Tibial artery (tissue), 4 donors: ENCODE results near the gene DEAF1.
A peak's percentile ranks its signal among the peaks of the same experiment; 100 is the strongest.

ENCODE experiments used
- DNase-seq, 2 donors: peaks; one replicate each; pipeline ENCODE4 v3.0.0-alpha.2; 2019
- H3K27ac ChIP-seq, 2 donors: fragments of 200-600 bp; sonication (generic) in 1 of 2; 1 replicate in 1 of 2; 2 replicates in 1 of 2; pipeline ENCODE4 v1.5.1; 2018 to 2019; ENCODE audit warnings: mild to moderate bottlenecking in 1 of 2
- H3K27me3 ChIP-seq, 2 donors: fragments of 200-600 bp; sonication (generic) in 1 of 2; one replicate each; pipeline versions ENCODE4 v1.5.1 to v1.6.0; 2016 to 2019
- H3K36me3 ChIP-seq, 3 donors: fragments of 200-600 bp; sonication (generic) in 2 of 3; one replicate each; pipeline ENCODE4 v1.5.1; 2016 to 2019; ENCODE audit warnings: mild to moderate bottlenecking in 2 of 3
- H3K4me1 ChIP-seq, 4 donors: fragments of 200-600 bp; sonication (generic) in 2 of 4; 1 replicate in 3 of 4; 2 replicates in 1 of 4; pipeline ENCODE4 v1.5.1; 2016 to 2019
- H3K4me3 ChIP-seq, 2 donors: fragments of 200-600 bp; sonication (generic) in 1 of 2; 1 replicate in 1 of 2; 2 replicates in 1 of 2; pipeline ENCODE4 v1.5.1; 2018 to 2019; ENCODE audit warnings: mild to moderate bottlenecking in 2 of 2
- H3K9me3 ChIP-seq, 3 donors: fragments of 200-600 bp; sonication (generic) in 1 of 3; one replicate each; pipeline ENCODE4 v1.5.1; 2016 to 2019
- intact Hi-C: fragments of 100-400 bp; cut with DNase I; formaldehyde crosslinking; loops from one replicate; pipeline ENCODE4 v1.15.0; 2023; ENCODE audit warnings: low total_unique reads
- TF ChIP-seq, protein P1 (sequence below), 2 experiments: fragments of 200-600 bp in 1 of 2; fragments of 450-650 bp in 1 of 2; IDR thresholded peaks; one replicate each; pipeline ENCODE4 v1.5.1; 2017 to 2019; ENCODE audit warnings: antibody characterized with exemption in 2 of 2, mild to moderate bottlenecking in 1 of 2, moderate library complexity in 1 of 2

DEAF1 gene

DNA sequence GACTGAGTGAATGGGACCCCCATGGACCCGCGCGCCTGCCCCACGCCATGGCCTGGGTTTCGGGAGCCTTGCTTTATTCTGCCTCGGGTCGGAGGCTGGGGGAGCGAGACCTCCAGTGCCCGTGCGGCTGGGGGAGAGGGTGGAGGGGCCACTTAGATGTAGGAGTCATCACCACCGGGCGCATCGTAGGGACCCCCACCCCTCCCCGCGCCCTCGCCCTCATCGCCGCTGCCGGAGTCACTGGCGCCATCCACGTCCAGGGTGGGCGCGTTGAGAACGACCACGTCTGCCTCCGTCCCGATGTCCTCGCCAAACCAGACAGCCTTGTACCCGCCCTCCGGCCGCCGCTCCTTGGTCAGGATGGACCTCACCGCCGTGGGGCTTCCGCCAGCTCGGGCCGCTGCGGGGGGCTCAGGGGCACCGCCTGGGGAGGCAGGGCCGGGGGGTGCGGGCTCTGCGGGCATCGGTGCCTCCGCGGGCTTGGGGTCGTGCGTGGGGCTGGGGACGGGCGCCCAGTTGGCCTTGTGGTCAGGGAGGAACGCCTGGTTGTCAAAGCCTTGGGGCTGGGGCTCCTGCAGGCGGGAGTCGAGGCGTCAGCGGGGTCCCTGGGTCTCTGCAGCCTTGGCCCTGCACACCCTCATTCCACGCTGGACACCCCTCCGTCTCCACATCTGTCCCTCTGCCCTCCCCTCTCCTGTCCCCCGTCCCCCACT, 77.7 kb downstream of the DEAF1 start:
- Histone ChIP-seq H3K4me3 (no peak overlapping the region), H3K4me1 (peaks cover 0 to 28% (median 19%) of the 10 kb centered on the region in 4 donors), H3K36me3 (peaks cover 12 to 42% (median 14%) of the 10 kb centered on the region in 3 donors), H3K27ac (no peak overlapping the region), H3K9me3 (no peaks in the 10 kb centered on the region), H3K27me3 (no peaks in the 10 kb centered on the region)
- TF ChIP-seq, protein P1, sequence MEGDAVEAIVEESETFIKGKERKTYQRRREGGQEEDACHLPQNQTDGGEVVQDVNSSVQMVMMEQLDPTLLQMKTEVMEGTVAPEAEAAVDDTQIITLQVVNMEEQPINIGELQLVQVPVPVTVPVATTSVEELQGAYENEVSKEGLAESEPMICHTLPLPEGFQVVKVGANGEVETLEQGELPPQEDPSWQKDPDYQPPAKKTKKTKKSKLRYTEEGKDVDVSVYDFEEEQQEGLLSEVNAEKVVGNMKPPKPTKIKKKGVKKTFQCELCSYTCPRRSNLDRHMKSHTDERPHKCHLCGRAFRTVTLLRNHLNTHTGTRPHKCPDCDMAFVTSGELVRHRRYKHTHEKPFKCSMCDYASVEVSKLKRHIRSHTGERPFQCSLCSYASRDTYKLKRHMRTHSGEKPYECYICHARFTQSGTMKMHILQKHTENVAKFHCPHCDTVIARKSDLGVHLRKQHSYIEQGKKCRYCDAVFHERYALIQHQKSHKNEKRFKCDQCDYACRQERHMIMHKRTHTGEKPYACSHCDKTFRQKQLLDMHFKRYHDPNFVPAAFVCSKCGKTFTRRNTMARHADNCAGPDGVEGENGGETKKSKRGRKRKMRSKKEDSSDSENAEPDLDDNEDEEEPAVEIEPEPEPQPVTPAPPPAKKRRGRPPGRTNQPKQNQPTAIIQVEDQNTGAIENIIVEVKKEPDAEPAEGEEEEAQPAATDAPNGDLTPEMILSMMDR (IDR thresholded peaks at IDR 0.05) = no peak
- intact Hi-C loops = no loop called here
- DNase-seq = peak in 1 of 2 donors; percentile 64

DNA sequence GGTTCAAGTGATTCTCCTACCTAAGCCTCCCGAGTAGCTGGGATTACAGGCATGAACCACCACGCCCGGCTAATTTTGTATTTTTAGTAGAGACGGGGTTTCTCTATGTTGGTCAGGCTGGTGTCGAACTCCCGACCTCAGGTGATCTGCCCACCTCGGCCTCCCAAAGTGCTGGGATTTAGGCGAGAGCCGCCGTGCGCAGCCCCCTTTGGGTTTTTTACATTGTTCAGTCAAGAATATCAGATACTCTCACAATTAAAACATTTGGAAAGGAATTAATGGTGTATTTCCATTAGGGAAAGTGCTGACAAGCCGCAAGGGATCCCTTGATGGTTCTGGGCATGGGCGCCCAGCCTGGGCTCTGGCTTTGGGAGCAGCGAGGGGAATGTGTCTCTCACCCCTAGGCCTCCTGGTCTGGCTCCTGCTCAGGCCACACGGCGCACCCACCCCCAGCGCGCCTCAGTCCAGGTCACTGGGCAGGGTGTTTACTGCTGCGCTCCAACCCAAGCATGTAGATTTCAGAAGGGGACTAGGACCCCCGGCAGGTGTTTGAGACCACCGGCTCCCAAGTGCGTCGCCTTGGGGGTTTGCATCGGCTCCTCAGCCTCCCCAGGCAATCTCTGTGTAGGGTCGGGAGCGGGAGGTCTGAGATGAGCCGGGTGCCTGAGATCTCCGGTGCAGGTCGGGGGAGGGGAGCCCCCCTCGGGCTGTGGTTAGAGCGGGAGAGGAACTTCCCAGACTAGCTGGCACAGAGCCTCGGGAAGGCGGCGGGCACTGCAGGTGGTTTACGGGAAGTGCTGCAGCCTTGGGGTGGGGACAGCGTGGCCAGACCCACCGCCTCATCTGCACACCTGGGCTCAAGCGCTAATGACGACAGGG, 78.5 kb downstream of the DEAF1 start:
- Histone ChIP-seq H3K27me3 (no peaks in the 10 kb centered on the region), H3K4me1 (peaks cover 0 to 28% (median 19%) of the 10 kb centered on the region in 4 donors), H3K4me3 (peak overlapping the region; percentile 77 to 89), H3K27ac (peak overlapping the region; percentile 86 to 90), H3K36me3 (peaks cover 20 to 42% (median 22%) of the 10 kb centered on the region in 3 donors), H3K9me3 (no peaks in the 10 kb centered on the region)
- TF ChIP-seq, protein P1 (IDR thresholded peaks at IDR 0.05) = no peak
- peak in 1 of 2 donors; percentile 72 for DNase-seq
- intact Hi-C loops = no loop called here

DNA sequence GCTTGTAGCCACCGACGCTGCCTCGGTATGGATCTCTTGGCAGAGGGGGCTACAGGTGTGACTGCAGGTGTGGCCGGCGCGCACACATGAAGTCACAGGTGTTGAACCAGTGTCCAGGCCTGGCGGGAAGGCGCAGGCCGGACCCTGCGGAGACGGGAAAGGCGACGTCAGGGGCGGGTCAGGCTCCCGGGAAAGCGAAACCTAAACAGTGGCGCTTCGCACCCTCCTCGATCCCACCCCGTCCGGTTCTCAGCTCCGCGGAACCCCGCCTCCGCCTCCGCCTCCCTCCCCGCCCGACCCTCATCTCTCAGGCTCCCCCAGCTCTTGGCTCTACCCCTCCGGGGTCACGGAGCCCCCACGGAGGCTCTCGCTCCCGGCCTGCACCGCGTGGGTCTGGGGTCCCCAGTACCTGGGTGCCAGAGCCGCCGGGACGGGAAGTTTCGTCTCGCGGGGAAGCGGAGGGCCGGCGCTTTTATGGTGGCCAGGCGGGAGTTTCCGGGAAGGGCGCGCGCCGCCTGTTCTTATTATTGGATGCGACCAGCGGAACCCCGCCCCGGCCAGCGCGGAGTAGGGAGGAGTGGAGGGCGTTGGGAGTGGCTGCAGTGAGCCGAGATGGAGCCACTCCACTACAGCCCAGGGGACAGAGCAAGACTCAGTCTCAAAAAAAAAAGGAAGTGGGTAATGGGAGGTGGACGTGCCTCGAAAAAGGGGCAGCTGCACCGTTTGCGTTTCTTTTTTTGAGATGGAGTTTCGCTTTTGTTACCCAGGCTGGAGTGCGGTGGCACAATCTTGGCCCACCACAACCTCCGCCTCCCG, 79.3 kb downstream of the DEAF1 start, which contains the start of gene IRF7:
Gene IRF7, minus strand, starts transcription at position 447 of the 816 bp plus-strand sequence. CDS start 586 bp downstream, outside the sequence.
- H3K36me3 ChIP-seq = peaks cover 29 to 47% (median 30%) of the 10 kb centered on the region in 3 donors
- peaks cover 0 to 28% (median 19%) of the 10 kb centered on the region in 4 donors for H3K4me1 ChIP-seq
- TF ChIP-seq, protein P1 (IDR thresholded peaks at IDR 0.05) = no peak
- H3K4me3 ChIP-seq = peak within 1 kb of the TSS; percentile 77 to 89
- no peaks in the 10 kb centered on the region for H3K27me3 ChIP-seq
- DNase-seq = peak; percentile 98
- H3K9me3 ChIP-seq = no peaks in the 10 kb centered on the region
- intact Hi-C loops = no loop called here
- H3K27ac ChIP-seq = peak within 1 kb of the TSS; percentile 86 to 90

DNA sequence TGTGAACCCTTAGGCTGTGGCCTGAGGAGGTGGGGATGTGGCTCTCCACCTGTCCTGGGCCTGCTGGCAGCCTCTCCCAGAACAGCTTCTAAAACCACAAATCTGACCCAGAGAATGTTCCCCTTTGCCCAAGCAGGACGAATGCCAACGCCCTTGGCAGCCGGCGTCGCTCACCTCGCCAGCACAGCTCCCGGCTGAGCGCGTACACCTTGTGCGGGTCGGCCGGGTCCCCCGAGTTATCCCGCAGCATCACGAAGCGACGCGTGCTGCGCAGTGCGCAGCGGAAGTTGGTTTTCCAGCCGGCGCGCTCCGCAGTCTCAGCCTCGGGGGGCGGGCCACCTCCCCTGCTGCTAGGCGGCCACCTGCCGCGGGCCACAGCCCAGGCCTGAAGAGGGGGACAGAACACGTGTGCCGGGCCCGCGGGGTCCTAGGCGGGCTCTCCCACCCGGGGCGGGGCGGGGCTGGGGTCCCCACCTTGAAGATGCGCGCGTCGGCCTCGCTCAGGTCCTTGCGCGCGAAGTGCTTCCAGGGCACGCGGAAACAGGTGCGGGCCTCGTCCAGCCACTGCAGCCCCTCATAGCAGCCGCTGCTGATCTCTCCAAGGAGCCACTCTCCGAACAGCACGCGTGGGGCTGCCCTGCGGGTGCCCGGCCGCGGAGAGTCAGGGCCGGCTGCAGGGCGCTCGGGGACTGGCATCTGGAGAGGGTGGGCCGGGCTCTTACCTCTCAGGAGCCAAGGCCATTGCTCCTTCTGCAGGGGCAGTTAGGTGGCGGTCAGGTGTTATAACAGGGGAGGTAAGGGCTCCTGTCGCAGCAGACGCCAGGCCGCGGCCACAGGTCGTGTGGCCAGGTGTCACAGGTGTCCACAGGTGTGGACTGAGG, 80.2 kb downstream of the DEAF1 start:
- Histone ChIP-seq H3K9me3 (no peaks in the 10 kb centered on the region), H3K4me1 (peaks cover 0 to 28% (median 19%) of the 10 kb centered on the region in 4 donors), H3K4me3 (peak overlapping the region; percentile 77 to 89), H3K36me3 (peaks cover 36 to 56% (median 39%) of the 10 kb centered on the region in 3 donors), H3K27ac (peak overlapping the region; percentile 86 to 90), H3K27me3 (no peaks in the 10 kb centered on the region)
- intact Hi-C loops = loop anchor here (5.0 kb wide), 1 partner anchor 38 kb away; the partner anchor contains the start of gene PHRF1
- DNase-seq = peak in 1 of 2 donors; percentile 68
- TF ChIP-seq, protein P1 (IDR thresholded peaks at IDR 0.05) = no peak
